ENCODE data around the gene KPTN.

KPTN gene

DNA sequence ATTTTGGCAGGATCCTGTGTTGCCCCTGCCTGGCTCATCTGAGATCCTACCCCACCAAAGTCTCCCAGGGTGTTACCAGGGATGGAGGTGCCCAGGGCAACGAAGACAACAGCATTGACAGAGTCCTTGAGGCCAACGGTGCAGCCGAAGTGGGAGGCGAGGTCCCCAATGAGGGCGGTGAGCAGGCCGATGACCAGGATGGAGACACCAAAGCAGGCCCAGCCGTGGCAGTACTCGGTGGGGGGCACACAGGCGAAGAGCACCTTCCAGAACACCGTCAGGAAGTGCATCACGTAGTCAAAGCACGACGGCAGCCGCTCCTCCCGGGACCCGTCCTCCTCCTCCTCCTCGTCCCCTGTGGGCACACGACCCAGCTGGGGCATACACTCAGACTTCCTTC is 51.9 kb downstream of the KPTN start:
- DNase-seq = no peak

- DNase-seq = peak; percentile 29
Observed at GRCh38 chr19:47430041-47430802, 53.8 kb downstream of the KPTN start.

GRCh38 chr19:47429140-47429793 is 54.8 kb downstream of the KPTN start:
- DNase-seq = no peak

GRCh38 chr19:47428177-47428894 is 55.7 kb downstream of the KPTN start:
- peak; percentile 94 for DNase-seq

GRCh38 chr19:47427241-47428176 is 56.5 kb downstream of the KPTN start:
- DNase-seq = peak; percentile 78

Data from stimulated activated CD4-positive, alpha-beta T cell treated with anti-CD3 and anti-CD28 coated beads, Interleukin-1b, Interleukin-23, amount 100 ng/mL, for 48 hours (primary cell).